Measurements from ENCODE around the gene SLC12A7. TPM values are rescaled to one million over a fixed set of nuclear protein-coding genes. Genes with fewer than 3 reads are reported as not detected.

SLC12A7 gene
- total RNA-seq, 1 experiment from 2014 or later, result 30.8 TPM

DNA sequence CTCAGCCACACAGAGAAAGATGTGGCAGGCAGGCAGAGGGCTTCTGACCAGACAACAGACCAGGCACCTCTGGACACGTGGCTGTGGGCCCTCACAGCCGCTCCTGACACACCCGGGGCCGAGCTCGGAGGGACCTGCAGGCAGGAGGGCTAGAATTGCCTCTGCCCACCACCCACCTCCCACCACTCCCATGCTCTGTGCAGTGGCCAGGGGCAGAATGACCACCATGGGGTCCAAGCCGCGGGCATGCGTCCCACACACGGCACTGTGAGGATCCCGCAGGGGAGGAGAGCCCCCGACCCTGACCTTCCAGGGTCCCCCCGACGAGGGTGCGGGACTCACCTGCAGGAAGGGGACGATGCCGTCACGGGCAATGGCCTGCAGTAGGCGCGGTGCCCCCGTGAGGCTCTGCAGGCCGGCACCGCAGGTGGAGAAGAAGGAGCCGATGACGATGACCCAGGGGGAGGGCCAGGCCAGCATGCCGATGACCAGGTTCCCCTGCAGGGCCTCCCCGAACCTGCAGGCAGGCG, 34.3 kb downstream of the SLC12A7 start:
- H3K79me2 ChIP-seq (ENCODE audit: insufficient read depth, low read length), result no peaks in the 10 kb centered on the region; the same call in 1 of the 2 replicates
- no peaks in the 10 kb centered on the region for H3K23me2 ChIP-seq (ENCODE audit: insufficient read length, low read depth, low read length, poor library complexity, severe bottlenecking)
- no peak overlapping the region for H3K14ac ChIP-seq (ENCODE audit: insufficient read depth, low read length)
- no peaks in the 10 kb centered on the region for H3K27me3 Mint-ChIP-seq (ENCODE audit: low read depth)
- no peak overlapping the region for H3K56ac ChIP-seq (ENCODE audit: insufficient read length, low read depth, low read length)
- no peak overlapping the region for H2BK12ac ChIP-seq (ENCODE audit: insufficient read length, low read depth, low read length)
- H3K9me3 ChIP-seq (ENCODE audit: control insufficient read depth, low read depth, low read length), result no peaks in the 10 kb centered on the region
- no peaks in the 10 kb centered on the region for H4K20me1 ChIP-seq (ENCODE audit: control insufficient read depth, insufficient read depth, insufficient read length)
- H4K5ac ChIP-seq (ENCODE audit: insufficient read length, low read depth, low read length), result no peak overlapping the region
- no peak overlapping the region for H3K27ac Mint-ChIP-seq
- no peaks in the 10 kb centered on the region for H3K79me1 ChIP-seq (ENCODE audit: insufficient read depth, low read depth, low read length, poor library complexity, severe bottlenecking)
- no peaks in the 10 kb centered on the region for H3K9me3 Mint-ChIP-seq
- no peak overlapping the region for H2AFZ ChIP-seq (ENCODE audit: low read length)
- no peak overlapping the region for H2BK15ac ChIP-seq (ENCODE audit: low read depth, low read length)
- no peaks in the 10 kb centered on the region for H3K4me1 Mint-ChIP-seq
- no peak overlapping the region for H2BK5ac ChIP-seq (ENCODE audit: insufficient read length, low read length)
- no peak overlapping the region for H3K4ac ChIP-seq (ENCODE audit: low read depth, low read length)
- H3K23ac ChIP-seq (ENCODE audit: insufficient read length, low read depth, low read length), result no peak overlapping the region
- H3K27me3 ChIP-seq (ENCODE audit: insufficient read depth, low read length), result no peaks in the 10 kb centered on the region
- H3K4me2 ChIP-seq (ENCODE audit: insufficient read depth, insufficient read length, low read length), result no peak overlapping the region
- H2AK5ac ChIP-seq (ENCODE audit: insufficient read length, low read length), result no peak overlapping the region
- no peak overlapping the region for H3T11ph ChIP-seq (ENCODE audit: low read length)
- no CpG with 5 or more reads among the region's 27 CpGs for WGBS (ENCODE audit: extremely low coverage, insufficient read length, low lambda C conversion rate)
- H3K4me3 Mint-ChIP-seq, result no peak overlapping the region
- H4K91ac ChIP-seq (ENCODE audit: insufficient read length, low read depth, low read length), result no peak overlapping the region
- no peak overlapping the region for H2BK20ac ChIP-seq (ENCODE audit: low read depth, low read length, poor library complexity, severe bottlenecking)
- H3K9ac ChIP-seq (ENCODE audit: extremely low read depth, insufficient read length, low read length), result no peak overlapping the region
- TF ChIP-seq, protein P1, sequence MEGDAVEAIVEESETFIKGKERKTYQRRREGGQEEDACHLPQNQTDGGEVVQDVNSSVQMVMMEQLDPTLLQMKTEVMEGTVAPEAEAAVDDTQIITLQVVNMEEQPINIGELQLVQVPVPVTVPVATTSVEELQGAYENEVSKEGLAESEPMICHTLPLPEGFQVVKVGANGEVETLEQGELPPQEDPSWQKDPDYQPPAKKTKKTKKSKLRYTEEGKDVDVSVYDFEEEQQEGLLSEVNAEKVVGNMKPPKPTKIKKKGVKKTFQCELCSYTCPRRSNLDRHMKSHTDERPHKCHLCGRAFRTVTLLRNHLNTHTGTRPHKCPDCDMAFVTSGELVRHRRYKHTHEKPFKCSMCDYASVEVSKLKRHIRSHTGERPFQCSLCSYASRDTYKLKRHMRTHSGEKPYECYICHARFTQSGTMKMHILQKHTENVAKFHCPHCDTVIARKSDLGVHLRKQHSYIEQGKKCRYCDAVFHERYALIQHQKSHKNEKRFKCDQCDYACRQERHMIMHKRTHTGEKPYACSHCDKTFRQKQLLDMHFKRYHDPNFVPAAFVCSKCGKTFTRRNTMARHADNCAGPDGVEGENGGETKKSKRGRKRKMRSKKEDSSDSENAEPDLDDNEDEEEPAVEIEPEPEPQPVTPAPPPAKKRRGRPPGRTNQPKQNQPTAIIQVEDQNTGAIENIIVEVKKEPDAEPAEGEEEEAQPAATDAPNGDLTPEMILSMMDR (conservative IDR thresholded peaks at IDR 0.05), result no peak
- H2BK120ac ChIP-seq (ENCODE audit: low read depth, low read length, poor library complexity, severe bottlenecking), result no peak overlapping the region
- H3K36me3 Mint-ChIP-seq (ENCODE audit: insufficient read depth in 1 of 3, low read depth in 3 of 3), result peaks cover 8 to 32% (median 25%) of the 10 kb centered on the region in 3 experiments
- no peak overlapping the region for H3K27ac ChIP-seq (ENCODE audit: insufficient read length, low read depth, low read length)
- no peaks in the 10 kb centered on the region for H3K4me1 ChIP-seq (ENCODE audit: insufficient read depth, low read length)
- no peak overlapping the region for H4K8ac ChIP-seq (replicated peaks; ENCODE audit: insufficient read length, low read depth, low read length)
- DNase-seq, result no peak
- H3K18ac ChIP-seq (ENCODE audit: insufficient read length, low read depth, low read length), result no peak overlapping the region

Data from H9 (cell line).